Endothelial cell of umbilical vein (primary cell): ENCODE measurements around the gene TPO. TPM values are rescaled to one million over a fixed set of nuclear protein-coding genes. Genes with fewer than 3 reads are reported as not detected.

Experiments used
- BruUV-seq: library from RNA; stranded (reverse); fragments of 400-500 nt; replicated peaks from 2 replicates; lab custom pipeline; 2021; lab: Mats Ljungman, UMichigan
- CTCF ChIA-PET: fragments of 300-600, 350-600 bp; sonication (Branson Sonifier 250); formaldehyde crosslinking; loops from one replicate; lab custom pipeline; 2021; ENCODE audit warnings: antibody characterized with exemption, inconsistent platforms; lab: Charles Lee
- POLR2A ChIA-PET: fragments of 300-600, 350-600 bp; sonication (Branson Sonifier 250); formaldehyde crosslinking; loops from one replicate; lab custom pipeline; 2021; ENCODE audit warnings: antibody characterized with exemption, inconsistent platforms; lab: Charles Lee
- DNase-seq: peaks from one replicate; pipeline ENCODE4 v3.0.0-alpha.2; 2011; ENCODE audit warnings: low read depth, low spot score
- FAIRE-seq: peaks from 2 replicates; lab custom pipeline; 2011; peaks lifted over from hg19 to GRCh38; lab: Jason Lieb, UNC
- H2AFZ ChIP-seq: 2 replicates; pipeline ENCODE4 v1.6.0; 2012; ENCODE audit warnings: low read depth, low read length, control low read depth, inconsistent platforms
- H3K27ac ChIP-seq: 2 replicates; pipeline ENCODE4 v1.5.1; 2011; ENCODE audit warnings: low read depth, mild to moderate bottlenecking, control low read depth, low read length, moderate library complexity; ENCODE audit not compliant: insufficient read depth
- H3K27me3 ChIP-seq, 2 experiments: 2 replicates each; pipeline versions ENCODE4 v1.6.0 to v1.6.1; 2011; ENCODE audit warnings: low read length in 2 of 2, mixed read lengths in 1 of 2; ENCODE audit not compliant: control insufficient read depth in 2 of 2, insufficient read depth in 2 of 2
- H3K36me3 ChIP-seq, 2 experiments: 2 replicates in 1 of 2; 3 replicates in 1 of 2; pipeline ENCODE4 v1.5.1; 2011; ENCODE audit warnings: low read length in 2 of 2, mild to moderate bottlenecking in 1 of 2, moderate library complexity in 1 of 2; ENCODE audit not compliant: control insufficient read depth in 2 of 2, insufficient read depth in 2 of 2; ENCODE audit errors: extremely low read depth in 1 of 2
- H3K4me1 ChIP-seq: 3 replicates; pipeline ENCODE4 v1.5.1; 2011; ENCODE audit warnings: mild to moderate bottlenecking, low read length; ENCODE audit not compliant: control insufficient read depth, insufficient read depth; ENCODE audit errors: extremely low read depth
- H3K4me2 ChIP-seq: 2 replicates; pipeline ENCODE4 v1.6.1; 2011; ENCODE audit warnings: low read length, control low read depth, mixed read lengths; ENCODE audit not compliant: insufficient read depth
- H3K4me3 ChIP-seq, 3 experiments: fragments of 200-600 bp in 1 of 3; sonication (generic), shearing (Covaris generic) in 1 of 3; replicated peaks in 1 of 3; 2 replicates each; pipeline ENCODE4 v1.5.1; 2011 to 2016; ENCODE audit warnings: control low read depth in 3 of 3, low read length in 3 of 3, mild to moderate bottlenecking in 2 of 3, inconsistent platforms in 1 of 3, low read depth in 1 of 3, moderate library complexity in 1 of 3; ENCODE audit not compliant: insufficient read depth in 1 of 3
- H3K79me2 ChIP-seq: 2 replicates; pipeline ENCODE4 v1.6.0; 2012; ENCODE audit warnings: low read length, inconsistent platforms; ENCODE audit not compliant: control insufficient read depth, insufficient read depth
- H3K9ac ChIP-seq: replicated peaks from 2 replicates; pipeline ENCODE3; 2011; ENCODE audit warnings: low read length, control low read depth; ENCODE audit not compliant: insufficient read depth; ENCODE audit errors: extremely low read depth
- H3K9me1 ChIP-seq: replicated peaks from 3 replicates; pipeline ENCODE4 v1.6.0; 2011; ENCODE audit warnings: mild to moderate bottlenecking, low read length; ENCODE audit not compliant: control insufficient read depth, insufficient read depth; ENCODE audit errors: extremely low read depth
- H3K9me3 ChIP-seq: replicated peaks from 2 replicates; pipeline ENCODE4 v1.5.1; 2012; ENCODE audit warnings: low read length, inconsistent platforms; ENCODE audit not compliant: control insufficient read depth, insufficient read depth
- H4K20me1 ChIP-seq: replicated peaks from 2 replicates; pipeline ENCODE3; 2011; ENCODE audit warnings: mild to moderate bottlenecking, low read length; ENCODE audit not compliant: control insufficient read depth, insufficient read depth; ENCODE audit errors: extremely low read depth
- EZH2 ChIP-seq: IDR thresholded peaks from 2 replicates; pipeline ENCODE4 v1.6.1; 2012; ENCODE audit warnings: borderline replicate concordance, low read depth, mild to moderate bottlenecking, moderate library complexity, low read length, inconsistent platforms; ENCODE audit not compliant: severe bottlenecking
- FOS ChIP-seq: IDR thresholded peaks from 2 replicates; pipeline ENCODE4 v1.6.1; 2011; ENCODE audit warnings: mild to moderate bottlenecking, low read length, moderate library complexity, borderline replicate concordance; ENCODE audit not compliant: insufficient read depth
- GATA2 ChIP-seq: IDR thresholded peaks from 2 replicates; pipeline ENCODE4 v1.7.0; 2011; ENCODE audit warnings: low read depth, mild to moderate bottlenecking, moderate library complexity, mixed read lengths, low read length; ENCODE audit not compliant: insufficient read length, insufficient read depth
- JUN ChIP-seq: IDR thresholded peaks from 2 replicates; pipeline ENCODE4 v1.6.1; 2011; ENCODE audit warnings: borderline replicate concordance, low read depth; ENCODE audit not compliant: insufficient read length, insufficient read depth
- MYC ChIP-seq: IDR thresholded peaks from one replicate; pipeline ENCODE4 v1.6.1; 2011; ENCODE audit warnings: mild to moderate bottlenecking, low read depth, low read length
- POLR2A ChIP-seq: IDR thresholded peaks from 2 replicates; pipeline ENCODE4 v1.6.1; 2012; ENCODE audit warnings: low read depth, mild to moderate bottlenecking, control low read depth, low read length
- POLR2AphosphoS5 ChIP-seq: IDR thresholded peaks from 2 replicates; pipeline ENCODE4 v1.6.1; 2012; ENCODE audit warnings: low read depth, mild to moderate bottlenecking, control low read depth, low read length, moderate library complexity; ENCODE audit not compliant: insufficient read depth
- dilution Hi-C: fragments of 300-500 bp; cut with MboI; formaldehyde crosslinking; loops from one replicate; pipeline ENCODE4 v1.15.0; 2019; ENCODE audit warnings: low sequenced_read_pairs; ENCODE audit not compliant: extremely low pct_ligation_motif_present
- intact Hi-C: fragments of 100-400 bp; cut with micrococcal nuclease; formaldehyde crosslinking; loops from one replicate; pipeline ENCODE4 v1.10.0; 2022
- polyA plus RNA-seq, 4 experiments: library from polyadenylated mRNA; depleted of rRNA in 3 of 4; stranded (reverse) in 3 of 4; unstranded in 1 of 4; fragments of >200 nt; gene quantifications; 2 replicates each; pipeline versions ENCODE4 v1.2.1 to v1.2.3, GENCODE V29; 2011 to 2012; ENCODE audit warnings: missing spikeins in 1 of 4
- total RNA-seq: library from RNA; stranded (reverse); gene quantifications from 2 replicates; pipeline ENCODE4 v1.2.3, GENCODE V29; 2021
- TF ChIP-seq, protein P1 (sequence below): IDR thresholded peaks from 2 replicates; pipeline ENCODE4 v1.6.1; 2011; ENCODE audit not compliant: insufficient read depth, insufficient read length
- TF ChIP-seq, protein P2 (sequence below), 2 donors: IDR thresholded peaks; 1 replicate in 1 of 2; 2 replicates in 1 of 2; pipeline ENCODE4 v1.5.1; 2011; ENCODE audit warnings: low read length in 2 of 2, mild to moderate bottlenecking in 2 of 2, moderate library complexity in 2 of 2, control low read depth in 1 of 2, inconsistent platforms in 1 of 2, low read depth in 1 of 2; ENCODE audit not compliant: insufficient read depth in 1 of 2; ENCODE audit errors: extremely low read depth in 1 of 2

TPO gene
- total and polyA plus RNA-seq, 2 donors (not counting 3 experiments of a cell fraction or from before 2014, with no cell fraction given) = not detected

DNA sequence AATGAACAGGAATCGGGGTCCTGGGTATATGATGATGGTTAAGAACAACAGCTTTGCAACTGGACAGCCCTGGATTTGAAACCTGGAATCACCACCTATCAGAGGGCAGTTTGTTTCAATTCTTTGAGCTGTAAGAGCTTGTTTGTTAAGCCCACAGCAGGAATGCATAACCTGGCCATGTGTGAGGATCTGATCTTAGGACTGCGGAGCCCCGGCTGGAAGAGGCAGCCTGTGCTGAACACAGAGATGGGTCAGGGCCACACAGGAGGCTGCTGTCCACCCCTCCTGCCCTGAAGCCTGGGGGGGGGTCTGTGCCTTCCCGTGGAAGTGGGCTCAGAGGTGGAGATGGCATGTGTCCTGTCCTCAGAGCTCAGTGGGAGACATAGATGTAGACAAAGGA lies 24.3 kb downstream of the TPO start:
- CTCF ChIA-PET = no interaction called here
- intact Hi-C loops = no loop called here
- dilution Hi-C loops = no loop called here

More for the DNA sequence above, 24.3 kb downstream of the TPO start:
- DNase-seq (no peak), FAIRE-seq (no peak)
- TF ChIP-seq POLR2AphosphoS5 = no peak
- TF ChIP-seq JUN = no peak
- no peak for TF ChIP-seq POLR2A
- TF ChIP-seq FOS = no peak
- TF ChIP-seq, protein P1, sequence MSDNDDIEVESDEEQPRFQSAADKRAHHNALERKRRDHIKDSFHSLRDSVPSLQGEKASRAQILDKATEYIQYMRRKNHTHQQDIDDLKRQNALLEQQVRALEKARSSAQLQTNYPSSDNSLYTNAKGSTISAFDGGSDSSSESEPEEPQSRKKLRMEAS = no peak
- TF ChIP-seq MYC = no peak
- no peak for TF ChIP-seq GATA2
- TF ChIP-seq, protein P2, sequence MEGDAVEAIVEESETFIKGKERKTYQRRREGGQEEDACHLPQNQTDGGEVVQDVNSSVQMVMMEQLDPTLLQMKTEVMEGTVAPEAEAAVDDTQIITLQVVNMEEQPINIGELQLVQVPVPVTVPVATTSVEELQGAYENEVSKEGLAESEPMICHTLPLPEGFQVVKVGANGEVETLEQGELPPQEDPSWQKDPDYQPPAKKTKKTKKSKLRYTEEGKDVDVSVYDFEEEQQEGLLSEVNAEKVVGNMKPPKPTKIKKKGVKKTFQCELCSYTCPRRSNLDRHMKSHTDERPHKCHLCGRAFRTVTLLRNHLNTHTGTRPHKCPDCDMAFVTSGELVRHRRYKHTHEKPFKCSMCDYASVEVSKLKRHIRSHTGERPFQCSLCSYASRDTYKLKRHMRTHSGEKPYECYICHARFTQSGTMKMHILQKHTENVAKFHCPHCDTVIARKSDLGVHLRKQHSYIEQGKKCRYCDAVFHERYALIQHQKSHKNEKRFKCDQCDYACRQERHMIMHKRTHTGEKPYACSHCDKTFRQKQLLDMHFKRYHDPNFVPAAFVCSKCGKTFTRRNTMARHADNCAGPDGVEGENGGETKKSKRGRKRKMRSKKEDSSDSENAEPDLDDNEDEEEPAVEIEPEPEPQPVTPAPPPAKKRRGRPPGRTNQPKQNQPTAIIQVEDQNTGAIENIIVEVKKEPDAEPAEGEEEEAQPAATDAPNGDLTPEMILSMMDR (IDR thresholded peaks at IDR 0.05; ENCODE audit: extremely low read depth in 1 of 2, insufficient read depth in 1 of 2, low read depth in 1 of 2, low read length in 2 of 2) = no peak
- no peak for TF ChIP-seq EZH2
- H3K9ac ChIP-seq = no peak overlapping the region
- H3K4me3 ChIP-seq = no peak overlapping the region
- no peak overlapping the region for H2AFZ ChIP-seq
- H3K36me3 ChIP-seq = no peaks in the 10 kb centered on the region
- no TSS peak for BruUV-seq
- H4K20me1 ChIP-seq = no peaks in the 10 kb centered on the region
- H3K4me2 ChIP-seq = no peak overlapping the region
- H3K79me2 ChIP-seq = no peaks in the 10 kb centered on the region
- peaks cover 1% of the 10 kb centered on the region for H3K9me3 ChIP-seq
- no peak overlapping the region for H3K27ac ChIP-seq
- no peaks in the 10 kb centered on the region for H3K4me1 ChIP-seq
- H3K27me3 ChIP-seq = no peaks in the 10 kb centered on the region
- H3K9me1 ChIP-seq = no peaks in the 10 kb centered on the region
- POLR2A ChIA-PET = no interaction called here
